Measurements from ENCODE around the gene CFAP77.

CFAP77 gene

GRCh38 chr9:132461281-132461896, 51.4 kb downstream of the CFAP77 start:
- ChIA-PET POLR2A (no interaction called here), CTCF (no interaction called here)
- DNase-seq (ENCODE audit: extremely low spot score): no peak
- TF ChIP-seq CTBP1 (IDR thresholded peaks at IDR 0.05; ENCODE audit: borderline replicate concordance): no peak
- TF ChIP-seq SUZ12 (IDR thresholded peaks at IDR 0.05): no peak
- TF ChIP-seq, protein P1, sequence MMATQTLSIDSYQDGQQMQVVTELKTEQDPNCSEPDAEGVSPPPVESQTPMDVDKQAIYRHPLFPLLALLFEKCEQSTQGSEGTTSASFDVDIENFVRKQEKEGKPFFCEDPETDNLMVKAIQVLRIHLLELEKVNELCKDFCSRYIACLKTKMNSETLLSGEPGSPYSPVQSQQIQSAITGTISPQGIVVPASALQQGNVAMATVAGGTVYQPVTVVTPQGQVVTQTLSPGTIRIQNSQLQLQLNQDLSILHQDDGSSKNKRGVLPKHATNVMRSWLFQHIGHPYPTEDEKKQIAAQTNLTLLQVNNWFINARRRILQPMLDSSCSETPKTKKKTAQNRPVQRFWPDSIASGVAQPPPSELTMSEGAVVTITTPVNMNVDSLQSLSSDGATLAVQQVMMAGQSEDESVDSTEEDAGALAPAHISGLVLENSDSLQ (IDR thresholded peaks at IDR 0.05): no peak
- TF ChIP-seq NFRKB (IDR thresholded peaks at IDR 0.05): no peak
- TF ChIP-seq L3MBTL2 (conservative IDR thresholded peaks at IDR 0.05): no peak
- TF ChIP-seq SP1 (IDR thresholded peaks at IDR 0.05): no peak
- no peak for TF ChIP-seq HDGF (IDR thresholded peaks at IDR 0.05; ENCODE audit: borderline replicate concordance)
- TF ChIP-seq FOXK2 (IDR thresholded peaks at IDR 0.05): no peak
- TF ChIP-seq FOXA1 (IDR thresholded peaks at IDR 0.05): no peak
- no peak for TF ChIP-seq FOXM1 (IDR thresholded peaks at IDR 0.05; ENCODE audit: borderline replicate concordance)
- TF ChIP-seq ARNT (IDR thresholded peaks at IDR 0.05): no peak
- no peak for TF ChIP-seq ZNF384 (IDR thresholded peaks at IDR 0.05)

GRCh38 chr9:132461971-132462370, 52.0 kb downstream of the CFAP77 start:
- no peak for TF ChIP-seq FOXK2 (IDR thresholded peaks at IDR 0.05)
- no peak for TF ChIP-seq ZNF384 (IDR thresholded peaks at IDR 0.05)
- no peak for TF ChIP-seq HDGF (IDR thresholded peaks at IDR 0.05; ENCODE audit: borderline replicate concordance)
- TF ChIP-seq CTBP1 (IDR thresholded peaks at IDR 0.05; ENCODE audit: borderline replicate concordance): no peak
- TF ChIP-seq, protein P1 (IDR thresholded peaks at IDR 0.05): no peak
- no peak for TF ChIP-seq L3MBTL2 (conservative IDR thresholded peaks at IDR 0.05)
- POLR2A ChIA-PET: no interaction called here
- CTCF ChIA-PET: no interaction called here
- no peak for DNase-seq (ENCODE audit: extremely low spot score)

GRCh38 chr9:132464547-132464946, 54.5 kb downstream of the CFAP77 start:
- ChIA-PET POLR2A (no interaction called here), CTCF (no interaction called here)
- DNase-seq (ENCODE audit: extremely low spot score): no peak
- TF ChIP-seq HDGF (IDR thresholded peaks at IDR 0.05; ENCODE audit: borderline replicate concordance) (no peak), SUZ12 (IDR thresholded peaks at IDR 0.05) (no peak), FOXK2 (IDR thresholded peaks at IDR 0.05) (no peak), FOXM1 (IDR thresholded peaks at IDR 0.05; ENCODE audit: borderline replicate concordance) (no peak), TARDBP (IDR thresholded peaks at IDR 0.05) (no peak), NFRKB (IDR thresholded peaks at IDR 0.05) (no peak), CTBP1 (IDR thresholded peaks at IDR 0.05; ENCODE audit: borderline replicate concordance) (no peak), LEF1 (IDR thresholded peaks at IDR 0.05; ENCODE audit: borderline replicate concordance) (no peak), ARNT (IDR thresholded peaks at IDR 0.05) (no peak), L3MBTL2 (conservative IDR thresholded peaks at IDR 0.05) (no peak), ELF4 (IDR thresholded peaks at IDR 0.05) (no peak), FOXA1 (IDR thresholded peaks at IDR 0.05) (no peak), ZNF384 (IDR thresholded peaks at IDR 0.05) (no peak), BHLHE40 (IDR thresholded peaks at IDR 0.05; ENCODE audit: borderline replicate concordance) (no peak), SP1 (IDR thresholded peaks at IDR 0.05) (no peak)
- TF ChIP-seq, protein P1 (IDR thresholded peaks at IDR 0.05): no peak

GRCh38 chr9:132465131-132465635, 55.2 kb downstream of the CFAP77 start:
- TF ChIP-seq, protein P1 (IDR thresholded peaks at IDR 0.05): no peak
- TF ChIP-seq ARNT (IDR thresholded peaks at IDR 0.05) (no peak), ELF4 (IDR thresholded peaks at IDR 0.05) (no peak), NFRKB (IDR thresholded peaks at IDR 0.05) (no peak)
- CTCF ChIA-PET: interaction anchor here (0.6 kb wide), 1 partner anchor 150 kb away, joined by 3 read pairs; no protein-coding TSS in a partner anchor
- POLR2A ChIA-PET: no interaction called here
- DNase-seq (ENCODE audit: extremely low spot score): no peak

GRCh38 chr9:132472199-132472598, 62.2 kb downstream of the CFAP77 start:
- no peak for DNase-seq (ENCODE audit: extremely low spot score)
- CTCF ChIA-PET: no interaction called here
- TF ChIP-seq TARDBP (IDR thresholded peaks at IDR 0.05) (no peak), BHLHE40 (IDR thresholded peaks at IDR 0.05; ENCODE audit: borderline replicate concordance) (no peak), SUZ12 (IDR thresholded peaks at IDR 0.05) (no peak), NFRKB (IDR thresholded peaks at IDR 0.05) (no peak), FOXA1 (IDR thresholded peaks at IDR 0.05) (no peak), ZNF384 (IDR thresholded peaks at IDR 0.05) (no peak), FOXM1 (IDR thresholded peaks at IDR 0.05; ENCODE audit: borderline replicate concordance) (no peak), ELF4 (IDR thresholded peaks at IDR 0.05) (no peak), LEF1 (IDR thresholded peaks at IDR 0.05; ENCODE audit: borderline replicate concordance) (no peak), HDGF (IDR thresholded peaks at IDR 0.05; ENCODE audit: borderline replicate concordance) (no peak), FOXK2 (IDR thresholded peaks at IDR 0.05) (no peak)
- TF ChIP-seq, protein P1 (IDR thresholded peaks at IDR 0.05): no peak
- POLR2A ChIA-PET: no interaction called here

All from HEK293T (cell line).